Left forelimb (tissue), 1 donor: ENCODE results near the gene RFWD3.
"Not testable (repeated sequence)": the region's sequence is repeated elsewhere in the genome, so short reads cannot be mapped to it uniquely, and the experiment has no call there.

Experiments
- DNase-seq: peaks from one replicate; pipeline ENCODE4 v3.0.0-alpha.2; 2018; ENCODE audit warnings: low spot score

The RFWD3 gene, protein sequence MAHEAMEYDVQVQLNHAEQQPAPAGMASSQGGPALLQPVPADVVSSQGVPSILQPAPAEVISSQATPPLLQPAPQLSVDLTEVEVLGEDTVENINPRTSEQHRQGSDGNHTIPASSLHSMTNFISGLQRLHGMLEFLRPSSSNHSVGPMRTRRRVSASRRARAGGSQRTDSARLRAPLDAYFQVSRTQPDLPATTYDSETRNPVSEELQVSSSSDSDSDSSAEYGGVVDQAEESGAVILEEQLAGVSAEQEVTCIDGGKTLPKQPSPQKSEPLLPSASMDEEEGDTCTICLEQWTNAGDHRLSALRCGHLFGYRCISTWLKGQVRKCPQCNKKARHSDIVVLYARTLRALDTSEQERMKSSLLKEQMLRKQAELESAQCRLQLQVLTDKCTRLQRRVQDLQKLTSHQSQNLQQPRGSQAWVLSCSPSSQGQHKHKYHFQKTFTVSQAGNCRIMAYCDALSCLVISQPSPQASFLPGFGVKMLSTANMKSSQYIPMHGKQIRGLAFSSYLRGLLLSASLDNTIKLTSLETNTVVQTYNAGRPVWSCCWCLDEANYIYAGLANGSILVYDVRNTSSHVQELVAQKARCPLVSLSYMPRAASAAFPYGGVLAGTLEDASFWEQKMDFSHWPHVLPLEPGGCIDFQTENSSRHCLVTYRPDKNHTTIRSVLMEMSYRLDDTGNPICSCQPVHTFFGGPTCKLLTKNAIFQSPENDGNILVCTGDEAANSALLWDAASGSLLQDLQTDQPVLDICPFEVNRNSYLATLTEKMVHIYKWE

DNA sequence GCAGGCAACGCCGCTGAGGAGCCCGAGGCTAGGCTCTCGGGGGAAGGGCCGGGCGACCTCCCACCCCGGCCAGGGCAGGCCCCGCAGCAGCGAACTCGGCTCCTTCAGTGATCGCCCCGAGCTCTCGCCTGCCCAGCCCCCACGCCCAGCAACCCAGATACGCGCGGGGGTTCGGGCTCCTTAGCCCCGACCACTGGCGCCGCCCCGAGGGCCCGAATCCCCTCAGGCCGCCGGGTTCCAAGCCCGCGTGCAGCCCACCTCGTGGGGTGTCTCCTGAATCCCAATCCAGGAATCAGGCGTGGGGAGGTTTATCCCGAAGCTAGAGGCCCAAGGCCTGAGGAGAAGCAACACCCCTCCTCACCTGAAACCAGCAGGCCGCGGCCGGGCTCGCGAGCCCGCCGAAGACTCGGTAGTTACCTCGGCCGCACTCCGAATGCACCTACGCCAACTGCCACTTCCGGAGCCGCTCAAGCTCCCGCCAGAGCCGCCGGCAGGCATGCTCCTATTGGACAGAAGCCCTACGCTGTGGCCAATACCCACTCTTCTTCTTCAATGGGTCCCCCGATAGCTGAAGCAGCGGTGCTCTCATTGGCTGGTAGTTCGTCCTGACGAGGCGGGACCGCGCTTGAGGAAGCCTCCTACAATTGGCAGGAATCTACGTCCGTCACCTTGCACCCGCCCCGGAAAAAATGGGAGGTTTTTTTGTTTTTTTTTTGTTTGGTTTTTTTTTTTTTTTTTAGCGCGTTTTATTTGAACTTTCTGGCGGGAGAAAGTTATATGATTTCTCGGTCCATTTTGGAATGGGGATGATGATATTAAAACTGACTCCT lies at the start of gene RFWD3:
Gene RFWD3, minus strand, starts transcription at position 453 of the 830 bp plus-strand sequence. CDS start 5,428 bp downstream, outside the sequence.
- peak; percentile 95 for DNase-seq

DNA sequence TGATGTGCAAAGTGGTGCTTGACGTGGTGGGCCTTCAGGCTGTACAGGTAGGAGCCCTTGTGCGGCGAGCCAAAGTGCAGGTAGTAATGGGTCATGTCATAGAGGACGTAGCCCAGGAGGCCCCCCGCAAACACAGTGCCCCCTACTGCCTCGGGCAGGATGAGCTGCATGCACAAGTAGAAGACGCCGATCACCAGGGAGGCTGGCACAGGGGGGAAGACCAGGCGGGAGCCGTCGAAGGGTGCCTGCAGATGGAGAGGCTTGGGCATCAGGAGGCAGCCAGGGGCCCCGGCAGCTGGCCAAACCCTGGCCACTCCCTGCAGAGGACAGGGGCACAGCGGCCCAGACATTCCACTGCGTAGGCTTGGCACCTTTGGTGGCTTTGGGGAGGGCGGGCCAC lies 49.7 kb upstream of the RFWD3 start:
- DNase-seq, result no peak

DNA sequence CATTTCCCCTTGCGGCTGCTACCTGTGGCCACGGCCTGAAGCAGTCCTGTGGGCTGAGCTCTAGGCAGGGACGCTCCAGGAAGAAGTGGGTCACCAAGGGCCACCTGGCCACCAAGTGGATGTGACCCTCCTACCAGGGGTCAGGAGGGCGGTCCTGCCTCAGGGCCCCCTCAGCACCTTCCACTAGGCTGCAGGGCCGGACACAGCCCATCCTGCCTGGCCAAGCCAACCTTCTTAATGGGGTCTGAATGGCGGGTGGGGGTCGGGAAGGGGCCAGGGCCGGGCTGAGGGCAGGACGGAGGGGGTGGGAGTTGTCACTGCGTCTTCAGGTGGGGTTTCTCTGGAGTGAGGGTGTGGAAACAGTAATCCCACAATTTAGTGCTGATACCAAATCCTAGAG lies 47.2 kb upstream of the RFWD3 start:
- DNase-seq, result no peak

DNA sequence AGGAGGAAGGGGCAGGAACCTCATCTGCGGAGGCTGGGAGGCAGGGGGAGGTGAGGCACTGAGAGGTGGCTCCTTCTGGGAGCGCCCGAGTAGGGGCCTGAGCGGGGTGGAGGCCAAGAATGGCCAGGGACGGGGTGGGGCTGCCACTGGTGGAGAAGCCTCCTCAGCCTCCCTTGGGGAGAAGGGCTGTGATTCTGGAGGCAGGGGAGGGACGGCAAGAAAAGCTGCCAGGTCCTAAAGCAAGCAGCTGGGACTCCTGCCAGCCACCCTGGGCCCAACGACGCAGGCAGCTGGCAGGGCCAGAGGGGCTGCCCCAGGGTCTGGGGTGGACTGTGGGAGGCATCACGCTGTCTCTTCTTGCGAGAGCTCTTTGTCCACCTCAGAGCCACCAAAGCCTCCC lies 46.6 kb upstream of the RFWD3 start:
- no peak for DNase-seq

DNA sequence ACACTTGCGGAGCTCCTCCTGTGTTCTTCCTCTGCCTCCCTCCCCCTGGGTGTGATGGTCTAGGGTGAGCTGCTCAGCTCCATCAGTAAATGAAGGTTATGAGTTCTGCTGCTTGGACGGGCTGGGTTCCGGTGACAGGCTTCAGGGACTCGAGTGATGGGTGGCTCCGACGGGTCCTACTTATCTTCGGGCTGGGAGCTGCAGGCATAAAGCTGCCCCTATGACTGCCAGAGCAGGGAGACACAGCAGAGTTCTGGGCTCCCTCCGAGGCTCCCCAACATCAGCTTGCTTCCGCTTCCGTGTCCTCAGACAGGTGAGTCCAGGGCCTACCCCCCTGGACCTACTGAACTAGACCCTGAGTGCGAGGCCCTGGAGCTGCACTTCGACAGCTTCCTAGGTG lies 45.3 kb upstream of the RFWD3 start:
- DNase-seq, result no peak

DNA sequence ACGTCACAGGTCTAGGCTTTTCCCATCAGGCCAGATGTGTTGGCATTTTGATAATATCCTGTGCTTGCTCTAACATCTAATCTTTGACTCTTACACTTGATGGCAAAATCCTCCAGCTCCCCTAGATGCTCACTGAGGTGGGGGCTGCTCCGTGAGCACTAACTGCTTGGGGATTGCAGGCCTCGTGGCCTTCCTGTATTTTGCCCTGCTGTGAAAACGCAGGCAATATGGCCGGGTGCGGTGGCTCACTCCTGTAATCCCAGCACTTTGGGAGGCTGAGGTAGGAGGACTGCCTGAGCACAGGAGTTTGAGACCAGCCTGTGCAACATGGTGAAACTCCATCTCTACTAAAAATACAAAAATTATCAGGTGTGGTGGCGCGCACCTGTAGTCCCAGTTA lies 43.7 kb upstream of the RFWD3 start:
- DNase-seq, result no peak

DNA sequence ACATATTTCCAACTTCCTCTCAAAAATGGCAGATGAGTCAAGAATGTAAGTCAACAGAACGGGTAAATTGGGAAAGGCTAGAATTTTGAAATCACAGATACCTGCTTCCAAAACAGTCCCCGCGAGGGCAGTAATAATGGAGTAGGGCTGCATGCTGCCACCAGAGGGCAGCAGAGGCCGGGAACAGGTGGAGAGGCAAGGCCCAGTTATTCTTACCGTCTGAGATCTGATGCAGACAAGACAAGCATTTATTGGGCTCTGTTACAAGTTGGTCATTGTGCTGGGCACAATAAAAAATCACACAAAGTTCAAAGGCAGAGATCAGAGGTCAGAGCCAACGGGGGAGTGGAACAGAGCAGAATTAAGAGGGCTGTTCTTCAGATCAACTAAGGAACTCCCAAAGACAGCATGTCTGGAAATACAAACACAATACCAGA lies 42.8 kb upstream of the RFWD3 start:
- no peak for DNase-seq

DNA sequence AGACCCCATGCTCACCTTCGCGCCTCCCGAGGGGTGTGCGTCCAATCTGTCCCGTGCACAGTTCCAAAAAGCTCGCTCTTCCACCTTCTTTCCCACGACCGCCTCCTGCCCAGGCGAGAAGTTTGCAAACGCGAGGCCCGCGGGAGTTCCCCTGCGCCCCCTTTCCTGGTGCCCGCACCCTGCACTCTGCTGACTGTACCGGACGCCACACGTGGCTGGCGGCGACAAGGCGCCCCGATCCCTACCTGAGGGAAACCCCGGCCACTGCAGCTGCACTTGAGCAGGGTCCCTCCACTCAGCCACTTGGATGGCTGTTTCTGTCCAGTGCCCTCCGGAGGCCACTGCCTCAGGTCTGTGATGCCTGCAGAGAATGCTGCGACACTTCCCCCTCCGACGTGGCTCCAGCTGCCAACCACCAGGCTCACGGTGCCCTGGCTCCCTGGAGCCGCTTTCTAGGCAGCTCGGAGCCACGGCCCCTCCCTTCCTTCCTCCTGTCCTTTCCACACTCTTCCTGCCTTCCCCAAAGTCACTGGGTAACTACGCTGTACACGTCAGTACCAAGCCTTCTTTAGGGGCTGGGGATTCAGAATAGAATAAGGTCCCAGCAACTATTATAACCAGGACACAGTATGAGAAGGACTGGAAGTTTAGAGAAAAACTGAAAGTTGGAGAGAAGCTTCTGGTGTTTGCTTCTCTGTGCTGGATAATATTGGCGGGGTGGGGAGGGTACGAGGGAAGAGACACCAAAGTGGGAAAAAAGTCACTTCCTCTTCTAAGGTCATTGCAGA lies 34.0 kb upstream of the RFWD3 start, which contains the start of gene MLKL:
Gene MLKL, minus strand, starts transcription at position 425 of the 788 bp plus-strand sequence. CDS start 5,105 bp downstream, outside the sequence.
- DNase-seq, result no peak

DNA sequence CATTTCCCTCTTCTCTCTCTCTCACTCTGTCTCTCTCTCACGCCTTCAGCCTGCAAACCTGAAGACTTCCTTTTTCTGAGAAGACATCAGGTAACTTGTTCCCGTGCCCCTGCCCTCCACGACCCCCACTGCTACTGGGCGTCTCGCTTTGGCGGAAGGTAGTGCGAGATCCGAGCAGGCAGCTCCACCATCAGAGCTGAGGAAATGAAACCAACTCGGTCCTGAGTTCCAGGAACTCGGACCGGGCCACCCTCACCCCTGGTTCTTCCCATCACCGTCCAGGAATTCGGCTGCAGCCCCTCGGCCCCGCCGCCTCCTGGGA lies 33.4 kb upstream of the RFWD3 start:
- no peak for DNase-seq

DNA sequence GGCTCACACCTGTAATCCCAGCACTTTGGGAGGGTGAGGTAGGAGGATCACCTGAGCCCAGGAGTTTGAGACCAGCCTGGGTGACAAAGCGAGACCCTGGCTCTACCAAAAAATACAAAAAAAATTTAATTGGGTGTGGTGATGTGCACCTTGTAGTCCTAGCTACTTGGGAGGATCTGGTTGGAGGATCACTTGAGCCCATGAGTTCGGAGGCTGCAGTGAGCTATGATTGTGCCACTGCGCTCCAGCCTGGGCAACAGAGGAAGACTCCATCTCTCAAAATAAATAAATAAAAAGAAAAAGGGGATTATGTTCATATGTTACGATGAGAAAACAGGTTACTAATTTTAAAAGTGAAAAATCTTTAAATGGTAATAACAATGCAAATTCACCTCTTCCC lies 33.0 kb upstream of the RFWD3 start:
- no peak for DNase-seq

DNA sequence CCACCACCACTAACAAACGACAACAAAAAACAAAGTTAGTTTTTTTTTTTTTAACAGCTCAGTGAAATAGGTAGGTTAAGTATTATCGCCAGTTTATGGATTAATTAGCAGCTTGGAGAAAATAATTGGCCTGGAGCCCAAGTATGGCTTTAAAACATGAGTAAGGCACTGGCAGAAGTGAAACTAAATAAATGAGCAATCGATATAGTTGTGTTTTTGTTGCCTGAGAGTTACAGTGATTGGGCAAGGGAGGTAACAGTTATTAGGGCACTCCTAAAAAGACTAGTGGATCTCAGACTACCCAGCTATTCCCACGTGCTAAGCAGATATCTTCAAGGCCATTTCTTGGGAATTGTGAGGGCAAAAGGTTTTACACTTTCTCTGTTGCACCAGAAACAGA lies 31.5 kb upstream of the RFWD3 start:
- DNase-seq, result no peak

DNA sequence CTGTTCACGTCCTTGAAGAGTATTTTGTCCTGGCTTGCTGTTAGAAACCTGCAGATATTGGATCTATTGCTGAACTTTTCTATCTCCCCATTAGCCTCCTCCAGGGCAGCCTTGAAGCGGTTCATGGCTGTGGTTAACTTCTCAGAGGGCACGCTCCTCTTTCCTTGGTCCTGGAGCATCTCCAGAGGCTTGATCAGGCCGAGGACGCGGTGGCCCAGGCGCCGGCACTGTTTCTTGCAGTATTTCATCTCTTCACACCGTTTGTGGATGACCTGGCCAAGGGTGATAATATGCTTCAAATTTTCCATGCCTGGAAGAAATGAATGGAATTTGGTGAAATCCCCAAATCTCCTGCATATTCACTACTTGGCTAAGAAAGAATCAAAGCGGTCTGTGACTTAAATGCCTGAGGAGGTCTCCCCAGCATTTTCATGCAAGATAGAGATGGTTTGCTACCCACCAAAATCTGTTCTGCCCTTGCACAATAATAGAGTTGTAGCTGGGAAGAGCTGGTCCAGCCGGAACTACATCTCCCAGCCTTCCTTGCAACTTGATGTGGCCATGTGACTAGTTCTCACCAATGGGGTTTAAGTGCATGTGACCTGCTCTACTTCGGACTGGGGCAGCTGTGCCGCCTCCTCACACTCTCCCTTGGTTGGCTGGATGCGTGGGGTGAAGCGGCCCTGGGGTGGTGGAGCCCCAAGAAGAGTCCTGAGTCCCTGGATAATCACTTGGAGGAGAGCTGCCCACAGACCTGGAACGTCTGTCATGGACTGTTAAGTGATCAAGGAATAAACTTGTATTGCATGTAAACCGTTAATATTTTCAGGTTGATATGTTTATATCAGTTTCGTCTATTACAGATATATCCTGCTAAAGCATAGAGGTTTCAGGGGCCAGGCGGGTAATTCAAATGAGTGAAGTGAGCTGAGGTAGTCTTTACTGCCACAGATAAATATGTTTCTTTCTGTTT lies 29.1 kb upstream of the RFWD3 start:
- peak; percentile 80 for DNase-seq

DNA sequence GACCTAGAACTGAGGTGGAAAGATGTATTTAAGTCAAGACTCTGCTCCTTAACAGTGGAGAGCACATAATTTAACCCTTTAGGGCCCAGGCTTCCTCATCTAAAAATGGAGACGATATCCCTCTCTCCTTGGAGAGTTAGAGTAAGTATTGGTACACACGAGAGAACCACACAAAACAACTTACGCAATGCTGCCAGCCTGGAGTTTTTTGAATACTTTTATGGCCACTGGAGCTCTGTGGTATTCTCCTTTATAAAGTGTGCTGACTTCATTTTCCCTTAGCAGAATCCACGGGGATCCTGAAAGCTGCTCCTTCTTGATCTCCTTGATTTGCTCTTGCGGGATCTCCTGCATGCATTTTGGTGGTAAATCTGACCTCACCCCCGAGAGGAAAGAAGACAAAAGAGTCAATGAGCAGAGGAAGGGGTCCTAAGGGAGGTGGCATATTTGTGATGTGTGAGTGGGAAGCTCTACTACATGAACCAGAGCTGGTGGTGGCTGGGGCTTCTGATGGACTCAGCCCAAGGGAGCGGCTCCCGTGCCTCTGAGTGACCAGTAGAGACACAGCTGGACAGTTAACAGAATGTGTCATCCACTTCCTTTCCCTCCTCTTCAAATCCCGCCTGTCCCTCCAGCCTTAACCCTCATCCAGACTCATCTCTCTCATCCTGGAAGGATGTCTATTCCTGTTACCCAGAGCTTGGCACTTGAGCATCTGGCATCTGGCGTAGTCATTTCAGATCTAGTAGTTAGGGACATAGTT lies 24.6 kb upstream of the RFWD3 start:
- no peak for DNase-seq

DNA sequence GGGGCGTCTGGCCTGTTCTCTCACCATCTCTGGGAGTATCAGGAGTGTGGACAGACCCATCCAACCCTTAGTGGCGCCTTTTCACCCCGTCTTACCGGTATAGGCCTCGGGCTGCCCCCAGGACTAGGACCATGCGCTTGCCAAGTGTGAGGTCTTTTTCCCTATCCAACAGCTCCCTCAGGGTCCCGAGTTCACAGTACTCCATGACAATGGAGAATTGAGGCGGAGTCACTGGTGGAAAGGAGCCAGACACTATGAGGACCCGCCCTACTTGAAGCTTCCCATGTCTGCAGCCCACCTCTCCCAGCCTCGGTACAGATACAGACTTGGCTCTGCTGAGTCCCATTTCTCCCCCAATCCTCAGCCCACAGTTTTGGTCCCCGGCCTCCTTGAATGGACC lies 15.9 kb upstream of the RFWD3 start:
- no peak for DNase-seq

DNA sequence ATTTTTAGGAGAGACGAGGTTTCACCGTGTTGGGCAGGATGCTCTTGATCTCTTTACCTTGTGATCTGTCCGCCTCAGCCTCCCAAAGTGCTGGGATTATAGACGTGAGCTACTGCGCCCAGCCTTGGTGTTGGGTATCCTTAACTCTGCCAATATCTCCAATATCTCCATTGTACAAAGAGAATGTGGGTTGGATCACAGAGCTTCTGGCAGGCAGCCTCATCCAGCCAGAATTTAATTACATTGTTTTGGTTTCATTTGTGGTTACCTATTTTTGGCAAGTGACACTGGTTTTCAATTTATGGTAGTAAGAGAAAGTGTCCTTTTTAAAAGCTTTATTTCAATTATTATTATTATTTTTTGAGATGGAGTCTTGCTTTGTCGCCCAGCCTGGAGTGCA lies 14.0 kb upstream of the RFWD3 start:
- no peak for DNase-seq

DNA sequence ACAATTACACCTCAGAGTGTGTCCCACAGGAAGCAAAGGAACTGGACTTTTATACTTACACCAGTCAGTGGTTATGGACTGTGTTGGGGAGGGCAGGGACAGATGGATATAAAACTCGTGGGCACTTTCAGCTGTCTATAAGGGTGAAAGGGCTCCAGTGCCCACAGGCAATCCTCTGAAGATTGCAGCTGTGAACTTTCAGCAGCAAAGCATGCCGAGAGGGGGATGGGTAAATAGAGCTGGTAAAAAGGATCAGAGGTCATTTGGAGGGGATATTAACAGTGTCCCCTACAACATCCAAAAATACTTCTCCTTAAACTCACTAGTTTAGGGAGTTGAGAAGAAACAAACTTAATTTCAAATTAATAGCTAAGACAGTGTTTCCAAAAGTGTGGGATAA lies 13.3 kb upstream of the RFWD3 start:
- DNase-seq, result no peak

DNA sequence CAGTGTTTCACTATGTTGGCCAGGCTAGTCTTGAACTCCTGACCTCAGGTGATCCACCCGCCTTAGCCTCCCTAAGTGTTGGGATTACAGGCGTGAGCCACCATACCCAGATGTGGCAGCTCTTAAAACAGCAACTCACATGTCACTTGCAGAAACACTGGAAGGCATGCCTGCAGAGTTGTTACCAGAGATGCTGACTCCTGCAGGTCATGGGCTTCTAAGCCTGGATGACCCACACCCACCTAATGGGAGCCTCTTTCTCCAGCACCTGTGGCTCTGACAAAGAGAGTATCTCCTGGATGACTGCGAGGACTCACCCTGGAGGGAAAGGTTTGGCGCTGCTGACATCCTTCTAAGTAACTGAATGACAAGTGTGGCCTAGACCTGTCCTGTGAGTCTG lies 11.2 kb upstream of the RFWD3 start:
- DNase-seq, result no peak

DNA sequence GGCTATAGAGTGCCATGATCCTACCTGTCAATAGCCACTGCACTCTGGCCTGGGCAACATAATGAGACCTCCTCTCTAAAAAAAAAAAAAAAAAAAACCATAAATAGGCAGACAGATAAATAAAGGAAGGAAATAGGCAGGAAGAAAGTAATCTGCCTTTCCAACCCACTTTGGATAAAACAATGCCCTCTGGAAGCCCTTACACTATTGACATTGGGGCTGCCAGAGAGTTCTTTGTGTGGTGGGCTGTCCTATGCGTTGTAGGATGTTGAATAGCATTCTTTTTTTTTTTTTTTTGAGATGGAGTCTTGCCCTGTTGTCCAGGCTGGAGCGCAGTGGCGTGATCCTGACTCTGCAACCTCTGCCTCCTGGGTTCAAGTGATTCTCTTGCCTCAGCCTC lies 7.2 kb upstream of the RFWD3 start:
- DNase-seq, result no peak

DNA sequence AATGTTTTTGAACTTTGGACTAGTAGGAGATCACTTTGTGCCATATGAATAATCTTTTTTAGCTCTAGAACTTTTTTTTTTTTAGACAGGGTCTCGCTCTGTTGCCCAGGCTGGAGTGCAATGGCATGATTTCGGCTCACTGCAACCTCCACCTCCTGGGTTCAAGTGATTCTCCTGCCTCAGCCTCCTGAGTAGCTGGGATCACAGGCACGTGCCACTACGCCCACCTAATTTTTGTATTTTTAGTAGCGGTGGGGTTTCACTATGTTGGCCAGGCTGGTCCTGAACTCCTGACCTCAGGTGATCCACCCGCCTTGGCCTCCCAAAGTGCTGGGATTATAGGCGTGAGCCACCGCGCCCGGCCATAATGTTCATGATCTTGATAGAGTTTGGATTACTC lies 2.2 kb upstream of the RFWD3 start:
- not testable (repeated sequence) for DNase-seq

DNA sequence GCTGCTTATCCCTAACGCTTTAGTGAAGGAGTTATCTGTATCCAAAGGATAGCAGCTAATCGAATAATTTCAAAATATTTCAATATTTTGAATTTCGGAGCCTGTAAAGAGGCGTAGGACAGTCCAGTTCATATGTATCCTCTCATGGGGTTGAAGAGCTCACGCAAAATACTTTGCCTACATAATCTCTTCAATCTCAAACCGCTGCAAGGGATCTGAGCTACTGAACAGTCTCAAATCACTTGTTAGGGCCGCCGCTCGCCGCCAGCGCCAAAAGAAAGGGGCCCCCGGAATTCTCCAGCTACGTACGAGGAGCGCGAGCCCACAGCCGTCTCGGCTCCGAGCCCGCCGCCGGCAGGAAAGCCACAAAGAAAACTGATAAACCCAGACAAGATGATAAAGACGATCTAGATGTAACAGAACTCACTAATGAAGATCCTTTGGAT lies 601 bp upstream of the RFWD3 start:
- peak; percentile 69 for DNase-seq
